ENCODE data around the gene EPHB1. TPM values are rescaled to one million over a fixed set of nuclear protein-coding genes. Genes with fewer than 3 reads are reported as not detected.

The EPHB1 gene
- total RNA-seq, 1 experiment from 2014 or later = 2.8 TPM

GRCh38 chr3:135077186-135077585, 282.1 kb downstream of the EPHB1 start:
- no peak overlapping the region for H3T11ph ChIP-seq (ENCODE audit: low read length)
- H2BK120ac ChIP-seq (ENCODE audit: low read depth, low read length, poor library complexity, severe bottlenecking) = no peak overlapping the region
- peaks cover 4% of the 10 kb centered on the region in 2 experiments; a peak in 4 of 5 replicates for H3K9me3 Mint-ChIP-seq
- H3K4ac ChIP-seq (ENCODE audit: low read depth, low read length) = no peak overlapping the region
- no peak overlapping the region for H3K23ac ChIP-seq (ENCODE audit: insufficient read length, low read depth, low read length)
- H3K18ac ChIP-seq (ENCODE audit: insufficient read length, low read depth, low read length) = no peak overlapping the region
- peaks cover 5% of the 10 kb centered on the region; the same call in 1 of the 2 replicates for H3K4me1 ChIP-seq (ENCODE audit: insufficient read depth, low read length)
- no peak overlapping the region for H2BK12ac ChIP-seq (ENCODE audit: insufficient read length, low read depth, low read length)
- H2AFZ ChIP-seq (ENCODE audit: low read length) = no peak overlapping the region
- H4K8ac ChIP-seq (replicated peaks; ENCODE audit: insufficient read length, low read depth, low read length) = no peak overlapping the region
- no peaks in the 10 kb centered on the region for H3K79me1 ChIP-seq (ENCODE audit: insufficient read depth, low read depth, low read length, poor library complexity, severe bottlenecking)
- no peak overlapping the region for H2BK5ac ChIP-seq (ENCODE audit: insufficient read length, low read length)
- no peak overlapping the region for H2AK5ac ChIP-seq (ENCODE audit: insufficient read length, low read length)
- no CpG with 5 or more reads among the region's 3 CpGs for WGBS (ENCODE audit: extremely low coverage, insufficient read length, low lambda C conversion rate)
- no peak overlapping the region for H3K27ac ChIP-seq (ENCODE audit: insufficient read length, low read depth, low read length)
- H3K23me2 ChIP-seq (ENCODE audit: insufficient read length, low read depth, low read length, poor library complexity, severe bottlenecking) = no peaks in the 10 kb centered on the region
- no peaks in the 10 kb centered on the region for H3K9me3 ChIP-seq (ENCODE audit: control insufficient read depth, low read depth, low read length)
- H4K20me1 ChIP-seq (ENCODE audit: control insufficient read depth, insufficient read depth, insufficient read length) = no peaks in the 10 kb centered on the region
- H3K27me3 ChIP-seq (ENCODE audit: insufficient read depth, low read length) = no peaks in the 10 kb centered on the region
- H3K4me3 Mint-ChIP-seq = no peak overlapping the region
- no peak overlapping the region; a peak in 1 of 7 replicates for H3K27ac Mint-ChIP-seq
- H3K79me2 ChIP-seq (ENCODE audit: insufficient read depth, low read length) = no peaks in the 10 kb centered on the region
- no peak overlapping the region for H2BK20ac ChIP-seq (ENCODE audit: low read depth, low read length, poor library complexity, severe bottlenecking)
- H2BK15ac ChIP-seq (ENCODE audit: low read depth, low read length) = no peak overlapping the region
- H4K5ac ChIP-seq (ENCODE audit: insufficient read length, low read depth, low read length) = no peak overlapping the region
- no peak overlapping the region for H4K91ac ChIP-seq (ENCODE audit: insufficient read length, low read depth, low read length)
- peaks cover 16 to 19% of the 10 kb centered on the region in 2 experiments for H3K4me1 Mint-ChIP-seq
- no peak for TF ChIP-seq CTCF (conservative IDR thresholded peaks at IDR 0.05)
- no peaks in the 10 kb centered on the region; the same call in none of the 2 replicates for H3K27me3 Mint-ChIP-seq (ENCODE audit: low read depth)
- H3K9ac ChIP-seq (ENCODE audit: extremely low read depth, insufficient read length, low read length) = no peak overlapping the region
- DNase-seq = no peak
- no peak overlapping the region for H3K56ac ChIP-seq (ENCODE audit: insufficient read length, low read depth, low read length)
- H3K36me3 Mint-ChIP-seq (ENCODE audit: insufficient read depth in 1 of 3, low read depth in 3 of 3) = peaks cover 0 to 5% (median 4%) of the 10 kb centered on the region in 3 experiments; a peak in 3 of 7 replicates
- no peak overlapping the region for H3K4me2 ChIP-seq (ENCODE audit: insufficient read depth, insufficient read length, low read length)
- no peak overlapping the region for H3K14ac ChIP-seq (ENCODE audit: insufficient read depth, low read length)

Data from H9 (cell line).